RPMI7951 (cell line): ENCODE results near the gene DDR2. TPM values are rescaled to one million over a fixed set of nuclear protein-coding genes. Genes with fewer than 3 reads are reported as not detected.

Source experiments
- DNase-seq: peaks from one replicate; pipeline ENCODE4 v3.0.0-alpha.2; 2012; ENCODE audit warnings: low read depth
- total RNA-seq: library from RNA; depleted of rRNA; stranded (reverse); fragments of >200 nt; shearing (Covaris generic); gene quantifications from 2 replicates; pipeline ENCODE4 v1.2.3, GENCODE V29; 2014

DDR2 gene
- total RNA-seq, 1 experiment from 2014 or later, result 58.2 TPM

DNA sequence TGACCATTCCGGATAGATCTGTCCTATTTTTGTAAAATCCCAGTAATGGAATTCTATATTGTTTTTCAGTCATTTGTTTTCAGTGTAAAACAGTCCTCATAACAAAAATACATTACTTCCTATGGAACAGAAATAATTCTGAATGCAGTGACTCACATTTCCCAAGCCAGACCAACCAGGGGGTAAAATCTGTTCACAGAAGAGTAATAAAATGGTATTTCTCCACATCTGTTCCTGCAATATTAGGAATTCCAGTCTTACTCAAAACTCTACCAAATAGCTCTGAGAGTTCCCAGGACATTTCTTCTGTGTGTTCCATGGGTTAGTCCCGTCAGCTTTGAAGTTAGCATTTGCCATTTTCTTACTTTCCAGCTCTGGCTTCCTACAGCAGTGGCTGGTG, 2.6 kb upstream of the DDR2 start:
- DNase-seq, result peak; percentile 69

DNA sequence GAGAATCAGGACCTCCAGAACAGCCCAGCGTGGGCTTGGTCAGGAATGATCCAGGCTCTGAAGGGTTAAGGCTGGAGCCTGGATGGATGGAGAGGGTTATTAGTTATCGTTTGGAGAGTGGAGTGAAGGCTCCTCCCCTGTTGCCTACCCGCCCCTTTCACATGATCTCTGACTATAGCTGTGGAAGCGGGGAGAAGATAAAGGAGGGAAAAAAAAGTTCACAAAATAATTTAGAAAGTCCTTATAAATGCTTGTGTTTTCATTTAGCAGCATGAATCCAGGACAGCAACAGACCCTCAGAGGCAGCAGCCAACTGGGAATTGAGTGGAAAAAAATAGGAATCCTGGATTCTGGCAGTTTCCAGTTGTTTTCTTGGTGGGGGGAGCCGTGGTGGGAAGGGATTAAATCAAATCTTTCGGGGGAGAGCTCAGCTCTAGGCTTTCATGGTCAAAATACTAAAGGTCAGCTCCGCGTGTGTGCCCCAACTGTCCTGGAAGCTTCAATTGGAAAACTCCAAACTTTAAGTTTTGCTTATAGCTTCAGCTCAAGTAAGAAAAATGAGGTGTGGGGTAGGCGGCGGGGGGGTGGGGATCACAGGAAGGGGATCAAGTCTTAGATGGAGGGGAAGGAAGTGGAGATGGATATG, 595 bp upstream of the DDR2 start:
- peak; percentile 77 for DNase-seq

DNA sequence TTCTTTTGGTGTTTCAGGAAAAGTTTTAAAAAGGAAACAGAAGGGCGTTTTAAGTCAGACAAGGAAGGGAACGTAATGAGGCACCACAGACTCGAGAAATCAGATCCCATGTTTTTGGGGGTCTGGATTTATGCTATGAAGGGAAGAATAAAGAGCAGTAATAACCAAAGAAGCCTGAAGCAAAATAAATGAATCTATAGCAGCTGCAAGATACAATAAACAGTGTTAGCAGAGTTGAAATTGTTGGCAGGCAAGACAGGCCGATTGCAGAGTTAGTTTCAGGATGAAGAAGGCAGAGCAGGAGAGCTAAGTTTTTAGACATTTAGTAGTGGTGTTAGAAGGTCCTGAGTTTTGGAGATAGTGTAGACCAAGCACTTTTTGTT, 425 bp downstream of the DDR2 start:
- DNase-seq, result peak; percentile 35

DNA sequence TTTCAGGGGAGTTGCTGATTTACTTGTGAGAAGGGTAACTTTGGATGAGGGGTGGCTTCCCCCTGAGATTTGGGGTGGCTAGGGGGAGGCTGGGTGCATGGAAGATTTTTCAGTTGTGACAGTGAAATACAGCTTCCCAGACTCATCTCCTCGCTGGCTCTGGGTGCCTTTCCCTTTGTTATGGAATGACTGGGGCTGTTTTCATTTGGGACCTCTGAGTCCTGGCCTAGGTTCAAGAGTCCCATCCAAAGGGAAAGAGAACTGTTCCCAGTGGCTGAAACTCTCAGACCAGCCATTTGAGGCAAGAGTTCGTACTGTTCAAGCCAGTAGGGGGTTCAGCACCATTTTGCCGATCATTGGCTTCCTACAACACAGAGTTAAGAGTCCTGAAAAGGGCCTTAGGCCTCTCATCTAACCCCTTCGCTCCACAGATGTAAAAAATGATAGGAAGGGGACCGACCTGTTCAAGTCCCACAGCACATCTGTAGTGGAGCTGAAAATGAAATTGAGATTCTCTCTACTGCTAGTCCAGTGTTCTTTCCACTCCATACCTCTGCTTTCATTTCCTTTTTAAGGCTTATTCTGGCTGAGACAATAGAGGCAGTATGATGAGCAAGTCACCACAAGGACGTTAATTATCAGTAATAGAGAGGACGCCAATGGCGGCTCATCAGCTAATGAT, 958 bp downstream of the DDR2 start:
- DNase-seq, result peak; percentile 67

DNA sequence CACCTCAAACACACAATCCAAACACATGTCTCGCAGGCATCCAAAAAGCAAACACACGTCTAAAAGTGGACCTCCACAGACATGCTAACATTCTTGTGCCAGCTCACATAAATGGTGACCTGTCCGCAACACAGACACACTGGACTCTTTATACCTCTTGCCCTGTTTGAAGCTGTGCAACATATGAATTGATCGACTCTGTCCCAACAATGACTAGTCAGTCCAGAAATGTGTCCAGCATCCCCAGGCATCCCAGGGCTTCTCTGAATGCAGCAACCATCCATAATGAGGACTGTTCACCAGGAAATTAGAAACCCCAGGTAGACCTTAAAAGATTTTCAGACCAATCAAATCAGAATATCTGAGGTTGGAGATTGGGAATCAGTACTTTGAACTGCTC, 3.2 kb downstream of the DDR2 start:
- DNase-seq, result no peak

DNA sequence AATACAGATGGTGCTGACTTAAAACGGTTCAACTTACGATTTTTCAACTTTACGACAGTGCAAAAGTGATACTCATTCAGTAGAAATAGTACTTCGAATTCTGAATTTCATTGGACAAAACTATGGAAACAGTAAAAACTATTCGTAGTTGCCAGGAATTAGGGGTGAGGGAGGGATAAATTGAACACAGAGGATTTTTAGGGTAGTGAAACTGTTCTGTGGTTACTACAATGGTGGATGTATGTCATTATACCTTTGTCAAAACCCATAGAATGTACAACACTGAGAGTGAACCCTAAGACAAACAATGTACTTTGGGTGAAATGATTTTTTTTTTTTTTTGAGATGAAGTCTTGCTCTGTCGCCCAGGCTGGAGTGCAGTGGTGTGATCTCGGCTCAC, 7.5 kb downstream of the DDR2 start:
- DNase-seq, result no peak

DNA sequence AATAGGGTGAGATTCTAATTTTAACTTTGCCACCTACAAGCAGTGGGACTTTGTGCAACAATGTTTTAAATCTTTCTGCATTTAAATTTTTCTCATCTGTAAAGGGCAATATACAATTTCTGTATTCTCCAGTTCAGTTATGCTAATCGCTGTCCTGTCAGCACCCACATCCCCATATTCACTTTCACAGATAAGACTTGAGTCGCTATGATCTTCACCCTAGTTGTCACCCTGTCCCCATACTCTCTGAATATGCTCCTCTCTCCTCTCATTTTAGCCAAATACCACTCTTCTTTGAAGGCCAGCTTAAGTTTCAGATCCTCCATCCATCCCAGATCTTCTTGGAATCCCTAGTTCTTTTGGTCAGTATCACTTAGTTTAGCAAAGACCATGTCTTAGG, 8.8 kb downstream of the DDR2 start:
- no peak for DNase-seq

DNA sequence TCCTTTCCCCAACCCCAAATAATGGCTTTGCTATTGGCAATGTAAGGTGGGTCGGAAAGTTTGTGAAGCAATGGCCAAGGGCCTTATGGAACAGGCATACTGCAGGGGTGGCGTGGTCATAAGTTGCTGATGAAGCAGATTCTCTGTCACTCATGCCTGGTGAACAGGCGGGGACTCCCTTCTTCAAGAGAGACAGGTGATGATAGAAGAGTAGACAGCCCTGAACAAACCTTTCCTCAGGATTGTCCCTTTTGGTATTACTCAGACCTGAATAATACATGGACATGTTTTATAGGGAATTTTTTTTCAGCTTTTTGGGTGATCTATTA, 12.7 kb downstream of the DDR2 start:
- DNase-seq, result no peak

DNA sequence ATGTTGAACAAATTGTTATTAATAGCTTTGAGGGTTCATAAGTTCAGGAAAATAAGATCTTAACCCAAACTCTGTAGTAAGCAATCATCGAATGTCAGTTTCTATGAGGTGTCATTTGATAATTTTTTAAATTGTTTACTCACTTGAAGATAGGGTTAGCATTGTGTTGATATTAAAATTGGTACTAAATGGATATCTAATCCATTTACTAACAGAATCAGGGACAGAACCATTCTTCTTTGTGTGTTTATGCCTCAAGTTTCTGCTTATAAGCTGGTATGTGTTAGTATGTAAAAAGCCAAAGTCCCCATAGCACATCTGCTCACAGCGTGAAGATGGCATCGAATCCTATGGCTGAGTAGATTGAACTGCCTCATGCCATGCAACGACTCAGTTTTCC, 13.4 kb downstream of the DDR2 start:
- DNase-seq, result no peak

DNA sequence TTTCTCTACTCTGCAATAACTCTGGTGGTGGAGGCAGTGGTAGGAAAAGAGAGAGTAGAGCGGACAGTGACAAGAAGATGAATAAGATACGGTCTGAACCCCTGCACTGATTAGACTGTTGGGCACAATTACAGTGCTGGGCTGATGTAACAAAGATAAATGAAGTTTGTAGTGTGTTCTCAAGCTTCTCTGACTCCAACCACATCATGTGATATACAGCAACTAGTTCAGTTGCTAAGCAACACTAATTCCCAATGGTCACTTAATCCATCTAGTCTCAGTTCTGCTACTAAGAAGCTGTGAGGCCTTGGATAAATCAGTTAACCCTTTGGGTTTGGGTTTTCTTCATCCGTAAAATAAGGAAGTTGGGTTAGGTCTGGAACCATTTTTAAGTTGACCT, 17.3 kb downstream of the DDR2 start:
- no peak for DNase-seq

DNA sequence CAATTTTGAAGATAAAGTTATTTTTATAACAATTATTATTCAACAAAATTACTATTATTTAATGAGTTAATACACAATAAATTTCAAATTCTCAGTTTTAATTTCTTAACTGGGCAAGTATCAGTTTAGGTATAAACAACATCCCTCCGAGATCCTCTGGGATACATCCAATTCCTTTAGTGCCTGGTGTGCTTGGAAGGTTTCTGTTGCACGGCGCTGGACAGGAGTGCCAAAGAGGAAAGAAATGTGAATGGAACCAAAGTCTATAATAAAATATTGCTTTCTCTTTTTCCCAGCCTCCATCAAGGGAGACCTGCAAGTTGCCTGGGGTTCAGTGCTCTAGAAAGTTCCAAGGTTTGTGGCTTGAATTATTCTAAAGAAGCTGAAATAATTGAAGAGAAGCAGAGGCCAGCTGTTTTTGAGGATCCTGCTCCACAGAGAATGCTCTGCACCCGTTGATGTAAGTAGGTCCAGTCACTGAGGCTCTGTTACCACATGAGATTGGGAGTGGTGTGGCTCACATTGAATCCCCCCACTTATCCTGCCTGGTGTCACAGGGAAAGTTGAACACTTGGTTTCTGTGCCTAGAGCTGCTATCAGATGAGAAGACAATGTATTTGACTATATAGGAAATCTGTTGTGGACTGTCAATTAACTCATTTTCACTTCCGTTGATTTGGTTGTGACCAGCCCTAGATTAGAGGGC, 22.8 kb downstream of the DDR2 start:
- DNase-seq, result no peak

DNA sequence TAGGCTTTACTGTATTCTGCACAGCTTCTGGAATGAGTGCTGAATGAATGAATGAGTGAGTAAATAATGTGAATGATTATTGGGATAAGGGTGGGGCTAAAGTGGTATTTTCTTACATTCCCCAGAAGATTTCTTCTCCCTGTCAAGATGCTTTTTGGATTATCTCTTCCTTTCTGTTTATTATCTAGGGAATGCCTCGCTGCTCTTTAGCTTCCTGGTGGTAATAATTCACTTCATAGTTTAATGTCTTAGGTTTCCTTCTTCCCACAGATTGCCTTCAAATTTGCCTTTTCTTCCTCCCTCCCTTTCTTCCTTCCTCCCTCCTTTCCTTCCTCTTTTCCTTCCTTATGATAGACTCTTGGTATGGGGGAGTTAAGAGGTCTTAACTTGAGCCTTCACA, 24.0 kb downstream of the DDR2 start:
- no peak for DNase-seq

DNA sequence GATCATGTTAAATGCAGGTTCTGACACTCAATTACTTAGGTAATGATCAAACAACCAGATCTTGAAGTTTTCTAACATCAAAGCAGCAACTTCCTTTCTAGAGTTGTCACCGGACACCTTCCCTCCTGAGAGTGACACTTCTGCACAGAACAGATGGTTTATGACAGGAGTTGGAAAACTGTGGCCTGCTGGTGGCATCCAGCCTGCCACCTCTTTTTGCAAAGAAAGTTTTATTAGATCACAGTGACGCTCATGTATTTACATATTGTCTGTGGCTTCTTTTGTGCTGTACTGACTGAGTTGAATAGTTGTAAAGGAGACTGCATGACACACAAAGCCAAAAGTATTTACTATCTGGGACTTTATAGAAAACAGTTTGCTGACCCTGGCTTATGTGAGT, 28.3 kb downstream of the DDR2 start:
- DNase-seq, result no peak

DNA sequence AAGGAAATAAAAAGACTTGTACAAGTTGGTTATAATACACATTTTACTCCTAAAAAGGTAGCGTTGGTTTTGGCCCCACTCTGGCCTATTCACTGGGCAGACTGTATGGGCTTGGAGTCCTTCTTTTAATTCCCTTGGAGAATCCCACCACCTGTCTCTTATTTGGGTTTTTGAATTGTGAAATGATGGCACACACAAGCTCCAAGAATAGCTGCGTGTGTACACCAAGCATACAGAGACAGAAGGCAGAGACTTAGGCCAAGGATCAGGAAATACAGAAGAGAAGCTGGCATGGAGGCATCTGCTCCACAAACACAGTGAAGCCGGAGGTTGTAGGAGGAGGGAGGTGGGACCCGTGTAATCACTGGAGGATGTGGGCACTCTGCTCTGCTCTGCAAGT, 29.1 kb downstream of the DDR2 start:
- no peak for DNase-seq

DNA sequence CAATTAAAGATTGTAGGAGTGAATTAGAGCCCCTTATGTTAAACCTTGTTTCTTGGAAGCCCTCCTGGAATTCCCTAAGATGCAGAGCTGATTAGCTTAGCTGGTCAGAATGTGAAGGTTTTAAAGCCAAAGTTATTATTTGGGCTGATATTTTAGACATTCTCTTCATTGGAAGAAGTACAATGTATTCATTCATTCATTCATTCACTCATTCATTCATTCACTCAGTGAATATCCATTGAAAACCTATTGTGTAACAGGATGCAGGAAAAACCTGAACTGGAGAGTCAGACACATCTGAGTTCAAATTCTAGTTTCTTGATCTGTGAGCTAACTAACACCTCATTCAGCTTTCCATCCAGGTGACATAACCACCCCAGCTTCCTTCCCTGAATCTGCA, 29.7 kb downstream of the DDR2 start:
- no peak for DNase-seq

DNA sequence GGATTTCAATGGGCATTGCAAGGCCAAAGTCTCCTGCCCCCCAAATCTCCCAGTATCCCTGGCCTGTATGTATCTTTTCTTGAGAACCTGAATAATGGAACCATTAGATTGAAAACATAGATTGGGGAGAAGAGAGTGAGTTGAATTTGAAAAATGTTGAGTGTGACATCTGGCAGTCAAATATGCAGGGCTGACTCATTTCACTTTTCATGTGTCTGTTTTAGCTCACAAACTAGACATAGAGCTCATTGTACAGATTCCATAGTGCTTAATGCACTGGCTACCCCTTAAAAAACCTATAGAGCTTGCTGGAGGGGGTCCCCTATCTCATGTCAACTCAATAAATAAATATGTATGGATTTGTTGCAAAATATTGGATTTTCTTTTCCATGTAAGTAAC, 30.8 kb downstream of the DDR2 start:
- peak; percentile 53 for DNase-seq

DNA sequence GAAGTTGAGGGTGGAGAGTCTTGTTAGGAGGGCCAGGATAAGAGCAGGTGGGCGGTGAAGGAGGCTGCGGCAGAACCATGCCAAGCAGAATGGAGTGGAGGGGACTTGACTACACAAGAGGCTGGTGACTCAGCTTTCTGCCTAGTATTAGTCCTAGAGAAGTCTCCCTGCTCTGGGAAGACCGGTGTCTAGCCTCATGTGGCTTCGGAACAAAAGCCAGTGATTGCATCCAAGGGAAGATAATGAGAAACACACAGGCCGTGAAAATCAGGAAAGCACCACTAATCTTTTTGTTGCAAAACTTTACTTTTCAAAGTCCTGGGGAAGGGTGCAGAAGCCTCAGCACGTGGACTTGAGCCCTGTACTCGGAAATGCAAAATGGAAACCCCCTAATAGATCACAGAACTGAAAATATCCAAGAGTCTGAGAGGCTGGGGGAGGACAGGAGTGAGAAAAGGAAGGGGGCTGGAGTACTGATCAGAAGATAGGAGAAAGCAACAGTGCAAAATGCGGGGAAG, 31.4 kb downstream of the DDR2 start:
- DNase-seq, result peak; percentile 92

DNA sequence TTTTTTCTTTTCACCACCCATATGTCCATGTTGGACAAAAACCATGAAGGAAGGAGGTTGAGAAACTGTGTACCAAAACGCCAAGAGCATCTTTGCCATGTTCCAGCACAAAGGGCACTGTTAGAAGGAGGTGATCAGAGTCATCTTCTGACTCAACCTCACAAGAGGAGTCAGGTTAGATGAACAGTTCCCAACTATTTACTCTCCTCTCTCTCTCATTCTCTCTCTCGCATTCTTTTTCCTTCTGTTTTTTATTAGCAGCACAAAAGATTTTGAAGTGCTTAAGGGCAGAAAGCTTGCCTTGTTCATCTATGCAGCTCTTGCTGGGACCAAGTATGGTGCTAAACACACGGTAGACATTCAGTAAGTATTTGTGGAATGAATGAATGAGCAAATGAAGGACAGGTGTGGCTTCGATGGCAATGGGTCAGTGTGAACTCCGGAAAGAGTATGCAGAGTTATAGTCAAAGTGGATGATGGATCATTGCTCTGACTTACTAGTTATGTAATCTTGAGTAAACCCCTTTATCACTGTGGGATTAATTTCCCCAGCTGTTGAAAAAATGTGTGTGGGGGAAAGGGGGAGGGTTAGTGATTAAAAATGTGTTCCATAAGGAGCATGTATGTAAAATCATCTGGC, 33.9 kb downstream of the DDR2 start:
- DNase-seq, result peak; percentile 33

DNA sequence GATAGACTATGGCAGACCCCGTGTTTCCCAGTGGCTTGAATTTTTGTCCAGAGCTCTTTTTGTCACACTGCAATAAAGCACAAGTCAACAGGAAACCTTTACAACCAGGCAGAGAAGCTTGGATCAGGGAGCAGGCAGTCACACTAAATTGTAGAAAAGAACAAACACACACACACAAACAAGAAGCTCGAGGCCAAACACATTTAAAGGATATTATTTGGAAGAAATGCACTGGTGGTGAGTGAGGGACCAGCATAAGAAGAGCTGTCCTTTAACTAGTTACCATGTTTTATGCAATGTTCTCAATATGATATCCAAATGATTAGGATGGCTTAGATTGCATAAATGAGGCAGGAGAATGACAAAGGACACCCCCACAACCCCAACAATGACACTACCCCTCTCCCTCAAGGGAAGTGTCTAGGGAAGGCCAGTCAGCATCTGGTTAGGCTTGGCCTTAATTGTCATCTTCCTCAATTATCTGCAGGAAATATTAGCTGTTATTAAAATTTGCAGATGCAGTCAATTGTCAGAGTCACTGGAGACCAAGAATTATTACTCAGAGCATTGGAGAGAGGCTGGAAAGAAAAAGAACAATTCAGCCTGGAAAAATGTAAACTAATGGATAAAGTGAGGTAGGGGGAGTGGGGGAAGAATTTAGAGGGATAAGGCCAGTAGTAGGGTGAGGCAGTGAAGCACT, 35.3 kb downstream of the DDR2 start:
- DNase-seq, result no peak

DNA sequence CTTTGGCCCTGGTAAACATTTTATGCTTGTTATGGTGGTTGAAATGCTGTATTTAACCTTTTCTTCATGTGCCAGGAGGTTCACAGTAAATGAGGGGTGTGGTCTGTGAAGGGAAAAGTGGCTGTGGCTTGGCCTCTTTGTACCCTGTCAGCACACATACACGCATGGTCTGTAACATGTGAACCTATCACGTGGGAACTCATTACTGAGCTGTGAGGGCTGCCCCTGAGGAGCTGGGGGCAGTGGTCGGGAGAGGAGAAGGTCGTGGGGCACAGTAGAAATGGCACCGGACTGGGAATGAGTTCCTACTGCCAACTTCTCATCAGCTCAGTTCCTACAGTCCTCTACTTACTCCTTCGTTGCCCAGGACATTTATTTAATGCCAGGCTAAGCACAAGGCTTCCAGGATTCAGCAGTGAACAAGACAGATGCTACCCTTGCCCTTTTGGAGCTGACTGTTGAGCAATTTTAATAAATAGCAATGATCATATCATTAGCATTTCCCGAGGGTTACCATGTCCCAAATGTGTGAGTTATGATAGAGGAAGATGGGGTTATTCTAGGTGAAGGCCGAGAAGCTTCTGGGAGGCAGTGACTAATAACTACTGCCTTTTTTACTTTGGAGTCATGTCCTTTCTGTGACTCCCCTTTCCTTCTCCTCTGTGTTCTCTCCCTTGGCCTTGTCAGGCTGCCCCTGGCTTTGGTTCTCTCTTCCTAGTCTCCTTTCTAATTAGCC, 38.8 kb downstream of the DDR2 start:
- DNase-seq, result peak; percentile 76

DNA sequence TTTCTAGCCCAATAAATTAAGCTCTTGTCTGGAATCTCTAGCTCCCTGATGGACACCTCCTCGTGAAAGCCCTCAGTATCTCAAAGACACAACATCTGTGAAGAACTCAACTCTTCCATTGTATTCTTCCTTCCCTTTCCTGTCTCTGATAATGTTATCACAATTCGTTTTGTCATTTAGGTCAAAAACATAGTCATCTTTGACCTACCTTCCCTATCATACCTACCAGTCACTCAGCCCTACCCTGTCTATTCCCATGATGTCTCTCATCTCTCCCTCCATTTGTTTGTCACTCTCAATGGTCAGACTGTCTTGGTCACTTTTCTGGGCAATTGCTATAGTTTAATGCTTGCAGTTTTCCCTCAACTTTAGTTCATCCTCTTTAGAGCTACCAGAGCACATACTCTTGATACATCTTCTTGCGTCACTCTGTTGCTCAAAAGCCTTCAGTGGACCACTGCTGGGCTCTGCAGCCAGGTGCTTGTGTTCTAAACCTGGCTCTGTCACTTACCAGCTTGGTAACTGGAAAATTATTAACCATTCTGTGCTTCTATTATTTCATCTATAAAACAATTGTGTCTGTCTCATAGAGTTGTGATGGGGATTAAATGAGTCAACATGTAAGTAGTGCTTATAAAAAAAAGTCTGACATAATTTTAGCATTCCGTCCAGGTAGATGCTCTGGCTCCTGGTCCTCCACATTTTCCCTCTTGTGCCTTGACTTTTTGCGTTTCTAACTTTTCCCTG, 39.6 kb downstream of the DDR2 start:
- DNase-seq, result no peak
